GM19328 (cell line): ENCODE data around the gene GPX5.
"Not testable (repeated sequence)": the region's sequence is repeated elsewhere in the genome, so short reads cannot be mapped to it uniquely, and the experiment has no call there.

Experiments
- ATAC-seq: cut with Tn5 transposase; IDR thresholded peaks from one replicate; pipeline ENCODE4 v1.9.1; 2021; ENCODE audit warnings: mild to moderate bottlenecking, moderate library complexity; ENCODE audit not compliant: unreplicated experiment

Gene GPX5

GRCh38 chr6:28512387-28512786 is 13.3 kb upstream of the GPX5 start:
- not testable (repeated sequence) for ATAC-seq

DNA sequence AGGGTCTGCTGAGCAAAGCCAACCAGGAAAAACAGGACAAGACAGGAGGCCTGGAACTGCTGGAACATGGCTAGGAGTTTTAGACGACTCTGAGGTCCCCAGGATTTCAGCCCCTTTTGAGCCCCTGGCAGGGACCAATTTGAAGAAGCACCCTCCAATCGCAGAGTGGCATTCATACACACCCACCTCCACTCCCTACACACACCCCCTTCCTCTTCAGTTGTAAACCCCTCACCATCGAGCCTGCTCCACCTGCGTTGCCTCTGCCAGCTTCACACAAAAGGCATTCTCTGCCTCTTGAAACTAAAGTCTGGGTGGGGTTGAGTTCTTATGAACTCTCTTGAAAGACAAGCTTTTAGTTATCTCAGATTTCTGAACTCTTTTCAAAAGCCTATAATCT is 10.0 kb upstream of the GPX5 start, which contains the start of gene GPX6:
GPX6 (minus strand) TSS at position 118 of the 400 bp plus-strand sequence; CDS start at position 68, 50 bp downstream.
- ATAC-seq: no peak

- ATAC-seq: no peak
Observed at GRCh38 chr6:28517964-28518363, 7.7 kb upstream of the GPX5 start.

- ATAC-seq: no peak
Observed at GRCh38 chr6:28522594-28523240, 3.0 kb upstream of the GPX5 start.

DNA sequence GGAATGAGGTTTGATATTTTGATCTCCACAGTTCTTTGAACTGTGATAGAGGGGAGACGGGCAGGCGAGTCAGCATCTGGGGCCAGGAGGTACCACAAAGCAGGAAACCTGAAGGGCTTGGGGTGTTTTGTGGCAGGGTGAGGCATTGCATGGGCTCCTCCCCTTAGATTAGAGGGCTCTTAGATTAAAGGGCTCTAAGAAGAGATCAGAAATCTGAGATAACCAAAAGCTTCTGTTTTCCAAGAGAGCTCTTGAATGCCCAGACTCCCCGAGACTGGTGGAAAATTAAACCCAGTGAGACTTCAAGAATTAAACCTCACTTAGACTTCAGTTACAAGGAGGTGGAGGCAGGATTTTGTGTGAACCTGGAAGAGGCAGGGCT is 2.4 kb upstream of the GPX5 start:
- no peak for ATAC-seq

- no peak for ATAC-seq
Observed at GRCh38 chr6:28530777-28531176, 5.1 kb downstream of the GPX5 start.

GRCh38 chr6:28531479-28532128 is 5.9 kb downstream of the GPX5 start:
- no peak for ATAC-seq

GRCh38 chr6:28534306-28534705 is 8.6 kb downstream of the GPX5 start:
- no peak for ATAC-seq

DNA sequence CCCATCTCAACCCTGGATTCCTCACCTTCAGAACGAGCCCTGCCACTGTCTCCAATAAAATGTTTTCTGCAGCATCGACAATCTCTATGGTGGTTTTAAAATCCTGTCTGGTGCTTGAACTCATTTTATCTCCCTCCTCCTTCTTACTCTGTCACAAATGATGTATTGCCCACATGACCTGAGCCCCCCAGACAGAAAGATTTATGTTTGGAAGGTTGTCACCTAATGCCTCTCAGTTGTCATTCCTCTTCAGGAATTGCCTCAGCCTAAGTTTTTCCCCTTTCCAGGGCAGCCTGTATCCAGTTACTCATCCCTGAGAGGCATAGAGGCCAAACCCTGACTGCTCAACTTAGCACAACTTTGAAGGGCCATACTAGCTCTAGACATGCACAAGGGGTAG is 9.2 kb downstream of the GPX5 start:
- no peak for ATAC-seq

DNA sequence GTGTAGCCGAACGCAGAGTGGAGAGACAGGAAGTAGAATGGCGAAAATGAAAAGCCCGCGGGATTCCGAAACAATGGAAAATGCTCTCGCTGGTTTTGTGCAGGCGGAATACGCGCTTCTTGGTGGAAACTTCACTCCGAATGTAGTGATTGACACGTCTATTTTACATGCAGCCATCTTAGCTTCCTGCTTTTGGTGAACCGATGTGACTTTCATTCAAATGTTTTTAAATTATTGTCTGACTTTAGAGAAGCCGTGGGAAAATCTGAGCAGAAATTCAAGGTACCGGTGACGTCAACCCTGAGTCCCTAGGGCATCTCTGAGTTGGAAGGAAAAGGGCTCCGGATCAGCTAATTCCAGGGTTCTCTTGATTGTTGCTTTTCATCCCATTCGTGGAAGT is 11.4 kb downstream of the GPX5 start:
- no peak for ATAC-seq

- no peak for ATAC-seq
Observed at GRCh38 chr6:28537509-28538140, 11.9 kb downstream of the GPX5 start.

GRCh38 chr6:28541996-28542395 is 16.3 kb downstream of the GPX5 start:
- ATAC-seq: no peak

DNA sequence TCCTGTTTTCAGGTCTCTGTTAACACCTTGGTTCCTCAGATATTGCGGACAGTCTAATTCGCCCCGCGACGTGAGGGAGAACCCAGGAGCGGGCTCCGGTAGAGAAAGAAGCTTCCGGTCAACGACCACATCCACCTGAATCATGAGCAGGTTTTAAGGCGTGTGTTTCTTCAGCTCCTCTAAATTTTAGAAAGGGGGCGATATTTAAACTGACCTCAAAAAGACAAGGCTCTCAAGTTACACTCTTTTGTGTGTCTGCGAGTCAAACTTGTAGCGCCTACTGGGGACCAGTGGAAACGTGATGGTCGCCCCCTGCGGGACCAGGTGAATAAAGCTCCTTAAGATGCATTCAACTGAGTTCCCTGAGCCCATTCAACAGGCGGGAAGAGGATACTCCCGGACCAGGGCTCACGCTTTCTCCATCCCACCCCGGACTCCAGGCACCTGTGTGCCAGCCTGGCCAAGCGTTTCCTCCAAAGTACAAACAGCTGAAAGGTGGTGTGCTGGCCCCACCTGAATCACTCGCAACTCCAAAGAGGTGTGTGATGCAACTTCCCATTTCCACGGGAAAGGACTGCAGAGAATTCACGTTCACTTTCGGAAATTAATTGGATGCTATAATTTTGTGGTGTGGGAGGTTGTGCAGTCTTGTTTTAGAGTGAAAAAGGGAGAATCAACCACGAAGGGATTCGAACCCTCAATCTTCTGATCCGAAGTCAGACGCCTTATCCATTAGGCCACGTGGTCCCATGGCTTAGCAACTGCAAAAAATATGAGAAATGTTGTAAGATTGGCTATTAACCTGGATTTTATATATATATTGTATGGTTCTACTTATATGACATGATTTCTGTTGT is 17.0 kb downstream of the GPX5 start:
- no peak for ATAC-seq

GRCh38 chr6:28543651-28544610 is 18.2 kb downstream of the GPX5 start:
- ATAC-seq: no peak

- no peak for ATAC-seq
Observed at GRCh38 chr6:28545955-28546354, 20.3 kb downstream of the GPX5 start.

GRCh38 chr6:28547003-28547402 is 21.3 kb downstream of the GPX5 start:
- not testable (repeated sequence) for ATAC-seq

DNA sequence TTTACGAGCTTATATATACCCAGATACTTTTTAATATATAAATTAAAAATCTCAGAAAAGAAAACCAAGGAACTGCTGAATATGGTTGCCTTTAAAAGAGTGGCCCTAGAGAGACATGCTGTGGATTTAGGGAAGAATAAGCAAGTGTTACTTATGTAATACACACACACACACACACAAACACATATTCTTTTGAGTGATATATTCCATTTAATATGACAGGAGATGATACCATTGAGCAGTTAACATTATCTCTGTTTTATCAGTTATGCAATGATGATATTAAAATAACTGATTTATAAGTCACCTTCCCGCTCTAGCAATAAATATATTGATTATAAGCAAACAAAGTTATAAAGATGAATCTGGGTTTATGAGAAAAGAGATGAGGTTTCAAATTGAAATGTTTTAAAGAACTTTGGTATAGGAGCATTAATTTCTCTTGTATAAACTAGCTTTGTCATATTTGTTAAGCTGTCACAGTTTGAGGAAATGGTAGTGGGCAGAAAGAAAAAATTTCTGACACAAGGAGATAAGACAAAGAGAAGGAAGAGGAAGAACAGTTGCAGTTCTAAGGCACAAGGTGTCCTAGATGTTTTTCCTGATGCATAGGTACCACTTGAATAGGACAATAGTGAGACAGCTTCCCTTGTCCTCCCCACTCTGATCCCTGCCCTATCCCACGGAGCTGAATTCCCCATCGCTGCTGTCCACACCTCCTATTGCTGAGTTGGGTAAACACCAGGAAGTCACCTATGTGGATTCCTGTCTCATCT is 26.4 kb downstream of the GPX5 start:
- no peak for ATAC-seq

- no peak for ATAC-seq
Observed at GRCh38 chr6:28553384-28553985, 27.8 kb downstream of the GPX5 start.
